Gastrocnemius medialis (tissue), 4 donors: ENCODE results near the gene CNR2. TPM values are rescaled to one million over a fixed set of nuclear protein-coding genes. Genes with fewer than 3 reads are reported as not detected.

Experiments used
- ATAC-seq, 2 donors: fragments of 150-250 bp; one replicate each; pipeline ENCODE4 v1.9.1; 2016
- DNase-seq, 2 donors: peaks; one replicate each; pipeline ENCODE4 v3.0.0-alpha.2; 2019
- H3K27ac ChIP-seq, 4 donors: fragments of 200-600 bp; sonication (generic); 1 replicate in 1 of 4; 2 replicates in 3 of 4; pipeline ENCODE4 v1.5.1; 2016 to 2018; ENCODE audit warnings: mild to moderate bottlenecking in 2 of 4, moderate library complexity in 1 of 4
- H3K27me3 ChIP-seq, 3 donors: fragments of 200-600 bp; sonication (generic) in 2 of 3; 1 replicate in 1 of 3; 2 replicates in 2 of 3; pipeline versions ENCODE4 v1.5.1 to v1.6.0; 2016 to 2019; ENCODE audit warnings: mild to moderate bottlenecking in 1 of 3, moderate library complexity in 1 of 3
- H3K36me3 ChIP-seq, 2 donors: fragments of 200-600 bp; sonication (generic) in 1 of 2; one replicate each; pipeline ENCODE4 v1.5.1; 2017 to 2018
- H3K4me1 ChIP-seq, 2 donors: fragments of 200-600 bp; sonication (generic) in 1 of 2; one replicate each; pipeline ENCODE4 v1.5.1; 2016 to 2017; ENCODE audit warnings: mild to moderate bottlenecking in 2 of 2
- H3K4me3 ChIP-seq, 4 donors: fragments of 200-600 bp; sonication (generic) in 3 of 4; 1 replicate in 1 of 4; 2 replicates in 3 of 4; pipeline ENCODE4 v1.5.1; 2016 to 2019; ENCODE audit warnings: mild to moderate bottlenecking in 2 of 4
- H3K9me3 ChIP-seq, 3 donors: fragments of 200-600 bp; sonication (generic) in 2 of 3; 1 replicate in 1 of 3; 2 replicates in 2 of 3; pipeline ENCODE4 v1.5.1; 2016 to 2019
- POLR2A ChIP-seq, 2 donors: fragments of 450-650 bp; IDR thresholded peaks; one replicate each; pipeline ENCODE4 v1.6.1; 2017; ENCODE audit warnings: antibody characterized with exemption in 2 of 2, mild to moderate bottlenecking in 2 of 2, moderate library complexity in 2 of 2
- in situ Hi-C, 4 donors: fragments of 200-750 bp; cut with MboI; loops; one replicate each; pipeline versions ENCODE4 v1.15.0 to v1.8.0; 2017; ENCODE audit warnings: low sequenced_read_pairs in 4 of 4
- intact Hi-C: fragments of 100-400 bp; cut with DNase I; formaldehyde crosslinking; loops from one replicate; pipeline ENCODE4 v1.15.1; 2023; ENCODE audit warnings: low total_unique reads
- total RNA-seq, 4 donors: library from RNA; depleted of rRNA; stranded (reverse); fragments of >200 nt; gene quantifications; one replicate each; pipeline versions ENCODE4 v1.1.0 to v1.2.3, GENCODE V29; 2016
- TF ChIP-seq, protein P1 (sequence below), 5 experiments: fragments of 450-650 bp in 3 of 5; fragments of 200-600 bp in 2 of 5; sonication (generic) in 2 of 5; IDR thresholded peaks in 4 of 5; conservative IDR thresholded peaks in 1 of 5; 1 replicate in 4 of 5; 2 replicates in 1 of 5; pipeline ENCODE4 v1.5.1; 2016 to 2019; ENCODE audit warnings: antibody characterized with exemption in 5 of 5, mild to moderate bottlenecking in 3 of 5, moderate library complexity in 3 of 5

The CNR2 gene
- total RNA-seq, 4 donors from 2014 or later, result not detected

DNA sequence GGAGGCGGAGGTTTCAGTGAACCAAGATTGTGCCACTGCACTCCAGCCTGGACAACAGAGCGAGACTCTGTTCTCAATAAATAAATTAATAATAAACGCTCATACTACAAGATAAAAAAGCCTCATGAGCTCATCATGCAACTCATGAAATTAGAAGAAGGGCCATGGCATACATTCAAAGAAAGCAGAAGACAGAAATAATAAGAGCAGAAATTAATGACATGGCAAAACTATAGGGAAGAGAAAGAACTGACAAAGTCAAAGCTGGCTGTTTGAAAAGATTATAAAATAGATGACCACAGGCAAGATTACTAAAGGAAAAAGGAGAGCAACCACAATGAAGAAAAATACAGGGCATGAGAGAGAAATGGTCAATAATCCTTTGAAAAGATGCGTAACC, 30.4 kb downstream of the CNR2 start:
- Histone ChIP-seq H3K27me3 (peaks cover 0 to 7% (median 0%) of the 10 kb centered on the region in 3 donors), H3K36me3 (no peaks in the 10 kb centered on the region), H3K27ac (no peak overlapping the region), H3K4me3 (no peak overlapping the region), H3K4me1 (no peaks in the 10 kb centered on the region), H3K9me3 (peaks cover 4 to 13% (median 5%) of the 10 kb centered on the region in 3 donors)
- intact Hi-C loops (no loop called here), in situ Hi-C loops (no loop called here)
- DNase-seq, result no peak
- no peak for ATAC-seq
- no peak for TF ChIP-seq POLR2A (IDR thresholded peaks at IDR 0.05)
- TF ChIP-seq, protein P1, sequence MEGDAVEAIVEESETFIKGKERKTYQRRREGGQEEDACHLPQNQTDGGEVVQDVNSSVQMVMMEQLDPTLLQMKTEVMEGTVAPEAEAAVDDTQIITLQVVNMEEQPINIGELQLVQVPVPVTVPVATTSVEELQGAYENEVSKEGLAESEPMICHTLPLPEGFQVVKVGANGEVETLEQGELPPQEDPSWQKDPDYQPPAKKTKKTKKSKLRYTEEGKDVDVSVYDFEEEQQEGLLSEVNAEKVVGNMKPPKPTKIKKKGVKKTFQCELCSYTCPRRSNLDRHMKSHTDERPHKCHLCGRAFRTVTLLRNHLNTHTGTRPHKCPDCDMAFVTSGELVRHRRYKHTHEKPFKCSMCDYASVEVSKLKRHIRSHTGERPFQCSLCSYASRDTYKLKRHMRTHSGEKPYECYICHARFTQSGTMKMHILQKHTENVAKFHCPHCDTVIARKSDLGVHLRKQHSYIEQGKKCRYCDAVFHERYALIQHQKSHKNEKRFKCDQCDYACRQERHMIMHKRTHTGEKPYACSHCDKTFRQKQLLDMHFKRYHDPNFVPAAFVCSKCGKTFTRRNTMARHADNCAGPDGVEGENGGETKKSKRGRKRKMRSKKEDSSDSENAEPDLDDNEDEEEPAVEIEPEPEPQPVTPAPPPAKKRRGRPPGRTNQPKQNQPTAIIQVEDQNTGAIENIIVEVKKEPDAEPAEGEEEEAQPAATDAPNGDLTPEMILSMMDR (IDR thresholded peaks at IDR 0.05 in 4 of 5, conservative IDR thresholded peaks at IDR 0.05 in 1 of 5), result no peak

DNA sequence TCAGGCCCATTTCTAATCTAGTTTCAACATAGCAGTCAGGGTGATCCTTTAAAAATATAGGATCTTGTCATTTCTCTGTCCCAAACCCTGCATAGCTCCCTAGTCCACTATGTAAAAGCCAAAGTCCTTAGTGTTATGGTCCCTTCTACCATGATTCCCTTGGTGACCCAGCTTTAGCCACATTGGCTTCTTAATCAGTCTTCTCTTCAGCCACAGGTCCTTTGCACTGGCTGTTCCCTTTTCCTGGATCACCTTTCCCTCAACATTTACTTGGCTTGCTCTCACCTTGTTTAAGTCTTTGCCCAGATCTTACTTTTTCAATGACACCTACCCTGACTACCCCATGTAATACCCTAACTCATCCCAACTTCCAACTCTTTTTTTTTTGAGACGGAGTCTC, 33.4 kb downstream of the CNR2 start:
- in situ Hi-C loops (no loop called here), intact Hi-C loops (no loop called here)
- Histone ChIP-seq H3K9me3 (peaks cover 4 to 13% (median 5%) of the 10 kb centered on the region in 3 donors), H3K36me3 (no peaks in the 10 kb centered on the region), H3K27ac (no peak overlapping the region), H3K4me1 (no peaks in the 10 kb centered on the region), H3K4me3 (no peak overlapping the region), H3K27me3 (peaks cover 0 to 7% (median 0%) of the 10 kb centered on the region in 3 donors)
- no peak for TF ChIP-seq POLR2A (IDR thresholded peaks at IDR 0.05)
- TF ChIP-seq, protein P1 (IDR thresholded peaks at IDR 0.05 in 4 of 5, conservative IDR thresholded peaks at IDR 0.05 in 1 of 5), result no peak
- no peak for DNase-seq
- no peak for ATAC-seq

DNA sequence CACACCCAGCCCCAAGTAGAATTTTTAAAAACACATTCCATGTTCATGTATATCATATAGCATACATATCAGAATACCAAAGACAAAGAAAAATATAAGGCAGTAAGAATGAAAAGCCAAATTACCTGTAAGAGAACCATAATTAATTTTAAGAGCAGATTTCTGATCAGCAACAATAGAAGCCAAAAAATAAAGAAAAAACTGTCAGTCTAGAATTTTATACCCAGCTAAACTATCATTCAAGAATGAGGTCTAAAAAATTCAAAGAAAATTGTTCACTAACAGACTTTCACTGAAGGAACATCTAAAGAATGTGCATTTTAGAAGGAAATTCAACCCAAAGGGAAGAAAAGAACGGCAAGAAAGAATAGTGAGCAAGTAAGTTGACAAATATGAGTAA, 34.5 kb downstream of the CNR2 start:
- Histone ChIP-seq H3K4me3 (peak overlapping the region in 1 of 4 donors; percentile 9), H3K27ac (no peak overlapping the region), H3K9me3 (peaks cover 4 to 13% (median 5%) of the 10 kb centered on the region in 3 donors), H3K36me3 (no peaks in the 10 kb centered on the region), H3K4me1 (no peaks in the 10 kb centered on the region), H3K27me3 (peaks cover 0 to 7% (median 0%) of the 10 kb centered on the region in 3 donors)
- no peak for DNase-seq
- ATAC-seq, result no peak
- in situ Hi-C loops (no loop called here), intact Hi-C loops (no loop called here)
- no peak for TF ChIP-seq POLR2A (IDR thresholded peaks at IDR 0.05)
- TF ChIP-seq, protein P1 (IDR thresholded peaks at IDR 0.05 in 4 of 5, conservative IDR thresholded peaks at IDR 0.05 in 1 of 5), result no peak

DNA sequence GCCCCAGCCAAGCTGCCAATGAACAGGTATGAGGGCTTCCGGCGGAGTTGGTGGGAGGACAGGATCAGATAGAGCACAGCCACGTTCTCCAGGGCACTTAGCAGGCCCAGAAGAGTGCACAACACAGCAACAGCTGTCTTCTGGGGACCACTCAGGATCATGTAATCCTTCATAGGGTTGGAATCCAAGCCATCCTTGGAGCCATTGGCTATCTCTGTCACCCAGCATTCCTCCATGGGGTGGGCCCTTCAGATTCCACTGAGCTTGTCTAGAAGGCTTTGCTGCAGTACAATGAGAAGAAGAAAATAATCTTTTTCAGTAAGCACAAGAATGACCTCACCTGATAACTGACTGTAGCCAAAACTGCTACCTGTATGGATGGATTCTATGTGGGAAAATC, 37.8 kb downstream of the CNR2 start:
- no peaks in the 10 kb centered on the region for H3K36me3 ChIP-seq
- H3K9me3 ChIP-seq, result peaks cover 4 to 13% (median 5%) of the 10 kb centered on the region in 3 donors
- peaks cover 0 to 7% (median 0%) of the 10 kb centered on the region in 3 donors for H3K27me3 ChIP-seq
- no peak overlapping the region for H3K4me3 ChIP-seq
- DNase-seq (no peak), ATAC-seq (no peak)
- TF ChIP-seq POLR2A (IDR thresholded peaks at IDR 0.05), result no peak
- TF ChIP-seq, protein P1 (IDR thresholded peaks at IDR 0.05 in 4 of 5, conservative IDR thresholded peaks at IDR 0.05 in 1 of 5), result no peak
- intact Hi-C loops, result no loop called here
- in situ Hi-C loops, result no loop called here
- no peaks in the 10 kb centered on the region for H3K4me1 ChIP-seq
- H3K27ac ChIP-seq, result no peak overlapping the region

DNA sequence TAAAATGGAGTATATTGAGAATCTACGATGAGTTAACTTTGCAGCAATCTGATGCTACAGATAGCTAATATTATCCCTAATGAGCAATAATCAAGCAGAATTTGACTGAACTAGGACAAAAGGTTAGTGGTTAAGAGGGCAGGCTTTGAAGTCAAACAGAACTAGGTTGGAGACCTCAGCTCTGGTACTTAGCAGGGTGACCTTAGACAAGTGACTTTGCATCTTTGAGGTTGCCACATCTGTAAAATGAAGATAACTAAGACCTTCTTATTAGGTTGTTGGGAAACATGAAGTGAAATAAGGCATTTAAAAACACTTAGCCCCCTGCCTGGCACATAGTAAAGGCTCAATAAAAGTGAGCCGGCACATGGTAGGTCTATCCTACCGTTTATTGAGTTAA, 40.7 kb downstream of the CNR2 start:
- ATAC-seq (no peak), DNase-seq (no peak)
- intact Hi-C loops (no loop called here), in situ Hi-C loops (no loop called here)
- no peaks in the 10 kb centered on the region for H3K27me3 ChIP-seq
- H3K4me3 ChIP-seq, result no peak overlapping the region
- TF ChIP-seq POLR2A (IDR thresholded peaks at IDR 0.05), result no peak
- TF ChIP-seq, protein P1 (IDR thresholded peaks at IDR 0.05 in 4 of 5, conservative IDR thresholded peaks at IDR 0.05 in 1 of 5), result no peak
- H3K9me3 ChIP-seq, result no peaks in the 10 kb centered on the region
- H3K27ac ChIP-seq, result no peak overlapping the region
- H3K4me1 ChIP-seq, result peaks cover 2 to 10% of the 10 kb centered on the region in 2 donors
- no peaks in the 10 kb centered on the region for H3K36me3 ChIP-seq
